Glutamatergic neuron (in vitro differentiated cells): ENCODE measurements around the gene B4GALNT3. TPM values are rescaled to one million over a fixed set of nuclear protein-coding genes. Genes with fewer than 3 reads are reported as not detected.

Experiments
- DNase-seq: peaks from one replicate; pipeline ENCODE4 v3.0.0; 2022
- H3K27ac Mint-ChIP-seq: one replicate; pipeline ENCODE4 v1.8.0; 2020; ENCODE audit warnings: mild to moderate bottlenecking, mixed read lengths, inconsistent platforms; ENCODE audit not compliant: unreplicated experiment
- H3K27me3 Mint-ChIP-seq: one replicate; pipeline ENCODE4 v1.8.0; 2020; ENCODE audit warnings: mild to moderate bottlenecking, moderate library complexity, mixed read lengths, inconsistent platforms; ENCODE audit not compliant: unreplicated experiment
- H3K36me3 Mint-ChIP-seq: one replicate; pipeline ENCODE4 v1.8.0; 2020; ENCODE audit warnings: mild to moderate bottlenecking, mixed read lengths, inconsistent platforms; ENCODE audit not compliant: unreplicated experiment
- H3K4me1 Mint-ChIP-seq: one replicate; pipeline ENCODE4 v1.8.0; 2020; ENCODE audit warnings: mild to moderate bottlenecking, low read depth, mixed read lengths, inconsistent platforms; ENCODE audit not compliant: unreplicated experiment
- H3K4me3 Mint-ChIP-seq: one replicate; pipeline ENCODE4 v1.8.0; 2020; ENCODE audit warnings: mild to moderate bottlenecking, mixed read lengths, inconsistent platforms; ENCODE audit not compliant: unreplicated experiment
- H3K9me3 Mint-ChIP-seq: one replicate; pipeline ENCODE4 v1.8.0; 2020; ENCODE audit warnings: mild to moderate bottlenecking, moderate library complexity, mixed read lengths, inconsistent platforms; ENCODE audit not compliant: unreplicated experiment
- total RNA-seq: library from RNA; stranded (reverse); fragmentation: NEBNext Ultra II Directional; extraction: Animal tissue kit (Norgen Biotek cat#: 25700); gene quantifications from one replicate; pipeline ENCODE4 v1.2.1, GENCODE V29; 2021; ENCODE audit not compliant: unreplicated experiment
- TF ChIP-seq, protein P1 (sequence below): fragments of 200-600 bp; sonication (generic); IDR thresholded peaks from one replicate; pipeline ENCODE4 v1.5.0; 2021; ENCODE audit not compliant: partially characterized antibody, unreplicated experiment

Gene B4GALNT3
- total RNA-seq, 1 donor from 2014 or later, result 3.3 TPM

DNA sequence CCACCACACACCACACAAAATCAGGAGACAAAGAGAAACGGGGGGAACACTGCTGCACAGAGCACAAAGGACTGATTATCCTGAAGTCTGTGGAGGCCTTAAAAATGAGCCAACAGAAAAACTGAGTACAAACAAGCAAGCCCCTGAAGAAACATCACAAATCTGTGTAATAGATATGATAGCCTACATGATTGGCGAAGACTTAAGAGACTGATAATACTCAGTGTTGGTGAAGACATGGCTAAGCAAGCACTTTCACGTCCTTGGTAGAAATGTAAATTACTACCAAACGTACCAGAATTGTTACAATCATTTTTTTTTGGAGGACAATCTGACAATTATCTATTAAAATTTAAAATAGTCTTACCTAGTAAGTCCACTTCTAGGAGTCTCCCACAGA, 128.9 kb downstream of the B4GALNT3 start:
- no peak for DNase-seq
- no peaks in the 10 kb centered on the region for H3K36me3 Mint-ChIP-seq
- TF ChIP-seq, protein P1, sequence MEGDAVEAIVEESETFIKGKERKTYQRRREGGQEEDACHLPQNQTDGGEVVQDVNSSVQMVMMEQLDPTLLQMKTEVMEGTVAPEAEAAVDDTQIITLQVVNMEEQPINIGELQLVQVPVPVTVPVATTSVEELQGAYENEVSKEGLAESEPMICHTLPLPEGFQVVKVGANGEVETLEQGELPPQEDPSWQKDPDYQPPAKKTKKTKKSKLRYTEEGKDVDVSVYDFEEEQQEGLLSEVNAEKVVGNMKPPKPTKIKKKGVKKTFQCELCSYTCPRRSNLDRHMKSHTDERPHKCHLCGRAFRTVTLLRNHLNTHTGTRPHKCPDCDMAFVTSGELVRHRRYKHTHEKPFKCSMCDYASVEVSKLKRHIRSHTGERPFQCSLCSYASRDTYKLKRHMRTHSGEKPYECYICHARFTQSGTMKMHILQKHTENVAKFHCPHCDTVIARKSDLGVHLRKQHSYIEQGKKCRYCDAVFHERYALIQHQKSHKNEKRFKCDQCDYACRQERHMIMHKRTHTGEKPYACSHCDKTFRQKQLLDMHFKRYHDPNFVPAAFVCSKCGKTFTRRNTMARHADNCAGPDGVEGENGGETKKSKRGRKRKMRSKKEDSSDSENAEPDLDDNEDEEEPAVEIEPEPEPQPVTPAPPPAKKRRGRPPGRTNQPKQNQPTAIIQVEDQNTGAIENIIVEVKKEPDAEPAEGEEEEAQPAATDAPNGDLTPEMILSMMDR, result no peak
- H3K4me3 Mint-ChIP-seq, result no peak overlapping the region
- H3K4me1 Mint-ChIP-seq, result peaks cover 33% of the 10 kb centered on the region
- peaks cover 11% of the 10 kb centered on the region for H3K9me3 Mint-ChIP-seq
- H3K27ac Mint-ChIP-seq, result no peak overlapping the region
- peaks cover 11% of the 10 kb centered on the region for H3K27me3 Mint-ChIP-seq

DNA sequence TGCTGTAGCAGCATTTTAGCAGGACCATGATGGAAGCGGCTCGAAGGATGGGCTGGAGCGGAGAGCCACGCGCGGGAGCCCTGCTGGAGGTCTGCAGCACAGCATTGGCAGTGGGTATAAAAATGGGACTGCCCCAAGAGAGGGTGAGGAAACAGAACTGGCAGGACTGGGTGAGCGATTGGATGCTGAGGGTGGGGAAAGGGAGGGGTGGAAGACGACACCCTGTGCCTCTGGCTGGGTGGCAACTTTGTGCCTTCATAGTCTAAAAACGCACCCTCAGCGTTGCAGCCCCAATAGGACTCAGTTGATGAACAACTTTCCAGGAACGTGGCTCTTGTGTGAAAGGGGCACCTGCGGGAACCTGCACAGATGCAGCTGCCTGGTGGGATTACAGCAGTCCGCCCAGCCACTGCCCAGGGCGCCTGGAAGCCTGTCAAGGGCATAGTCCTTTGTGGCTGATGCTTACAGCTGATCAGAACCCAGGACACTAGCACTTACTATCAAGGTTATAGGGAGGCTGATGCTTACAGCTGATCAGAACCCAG, 130.5 kb downstream of the B4GALNT3 start:
- Mint-ChIP-seq H3K4me3 (no peak overlapping the region), H3K36me3 (no peaks in the 10 kb centered on the region), H3K27ac (peak overlapping the region; percentile 75), H3K4me1 (peaks cover 33% of the 10 kb centered on the region), H3K27me3 (peaks cover 7% of the 10 kb centered on the region), H3K9me3 (peaks cover 11% of the 10 kb centered on the region)
- TF ChIP-seq, protein P1, result no peak
- no peak for DNase-seq

DNA sequence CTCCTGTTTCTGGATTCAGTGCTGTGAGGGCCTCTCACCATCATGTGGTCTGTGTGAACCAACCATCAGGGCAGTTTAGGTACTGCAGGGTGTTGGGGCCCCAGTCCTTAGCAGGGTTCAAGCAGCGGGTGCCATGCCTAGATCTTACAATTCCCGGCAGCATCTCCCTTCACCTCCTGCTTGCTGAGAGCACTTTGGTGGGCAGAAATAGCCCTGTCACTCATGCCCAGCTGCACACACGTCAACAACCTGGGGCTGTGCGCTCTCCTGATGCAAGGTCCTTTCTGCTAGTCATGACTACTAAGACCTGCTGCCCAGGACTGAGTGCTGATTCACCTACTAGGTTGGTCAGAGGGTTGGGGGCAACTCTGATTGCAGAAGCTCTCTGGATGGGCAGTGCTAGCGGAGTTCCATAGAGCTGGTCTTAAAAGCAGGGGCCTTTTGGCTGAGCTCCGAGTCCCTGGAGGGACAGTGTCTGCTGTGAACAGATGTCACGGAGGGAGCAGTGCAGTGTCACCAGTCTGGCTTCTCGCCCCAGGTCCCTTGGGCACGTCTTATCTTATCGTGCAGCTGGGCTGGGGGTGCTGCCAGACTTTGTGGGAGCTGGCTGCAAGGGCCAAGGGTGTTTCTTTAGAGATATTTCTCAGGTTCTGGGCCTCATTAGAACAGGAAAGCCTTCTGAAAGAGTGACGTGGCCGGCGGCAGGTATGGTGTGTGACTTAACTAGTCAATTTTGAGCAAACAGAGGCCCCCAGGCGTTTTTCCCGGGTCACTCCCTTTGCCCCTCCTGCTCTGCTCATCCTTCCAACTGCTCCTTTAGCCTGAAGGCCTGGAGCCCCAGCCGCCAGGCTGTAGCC, 131.7 kb downstream of the B4GALNT3 start:
- peak overlapping the region; percentile 96 for H3K27ac Mint-ChIP-seq
- TF ChIP-seq, protein P1, result peak; percentile 50
- H3K27me3 Mint-ChIP-seq, result peaks cover 7% of the 10 kb centered on the region
- H3K36me3 Mint-ChIP-seq, result no peaks in the 10 kb centered on the region
- peaks cover 28% of the 10 kb centered on the region for H3K4me1 Mint-ChIP-seq
- peak; percentile 78 for DNase-seq
- H3K4me3 Mint-ChIP-seq, result peak overlapping the region; percentile 77
- peaks cover 9% of the 10 kb centered on the region for H3K9me3 Mint-ChIP-seq

DNA sequence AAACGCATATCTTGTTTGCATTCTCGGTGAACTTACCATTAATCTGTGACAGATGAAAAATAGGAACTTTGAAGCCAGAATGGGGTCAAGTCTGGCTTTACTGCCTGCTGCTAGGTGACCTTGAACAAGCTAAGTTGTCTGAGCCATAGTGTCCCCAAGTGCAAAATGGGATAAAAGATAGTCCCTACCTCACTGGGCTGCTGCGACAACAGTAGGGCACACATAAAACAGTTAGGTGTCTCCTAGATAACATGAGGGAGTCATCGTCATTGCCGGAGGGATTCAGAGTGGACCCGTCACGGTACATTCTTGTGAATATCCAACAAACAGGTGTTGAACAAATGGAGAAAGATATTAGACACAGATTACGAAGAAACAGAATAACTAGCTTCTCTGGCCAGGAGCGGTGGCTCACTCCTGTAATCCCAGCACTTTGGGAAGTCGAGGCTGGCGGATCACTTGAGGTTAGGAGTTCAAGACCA, 132.3 kb downstream of the B4GALNT3 start:
- H3K36me3 Mint-ChIP-seq, result no peaks in the 10 kb centered on the region
- TF ChIP-seq, protein P1, result no peak
- peaks cover 10% of the 10 kb centered on the region for H3K9me3 Mint-ChIP-seq
- peaks cover 28% of the 10 kb centered on the region for H3K4me1 Mint-ChIP-seq
- peaks cover 7% of the 10 kb centered on the region for H3K27me3 Mint-ChIP-seq
- no peak for DNase-seq
- H3K27ac Mint-ChIP-seq, result peak overlapping the region; percentile 96
- H3K4me3 Mint-ChIP-seq, result peak overlapping the region; percentile 77
